Non-pigmented ciliary epithelial cell (primary cell): Measurements from ENCODE around the gene RHOB.
A peak's percentile ranks its signal among the peaks of the same experiment; 100 is the strongest.
"Not testable (repeated sequence)": the region's sequence is repeated elsewhere in the genome, so short reads cannot be mapped to it uniquely, and the experiment has no call there.

ENCODE experiments used
- DNase-seq: peaks from one replicate; pipeline ENCODE4 v3.0.0-alpha.2; 2010; ENCODE audit warnings: low read depth

Gene RHOB

GRCh38 chr2:20446917-20447436, at the start of gene RHOB:
Gene RHOB, plus strand, starts transcription at chr2:20447074. Its CDS starts 392 bp downstream, at chr2:20447466.
- peak; percentile 91 for DNase-seq

- no peak for DNase-seq
These were observed 48.9 kb upstream of the RHOB start for GRCh38 chr2:20397811-20398447.

- no peak for DNase-seq
These were observed 47.8 kb upstream of the RHOB start for GRCh38 chr2:20398956-20399567.

GRCh38 chr2:20400306-20400705, 46.6 kb upstream of the RHOB start:
- DNase-seq = no peak

GRCh38 chr2:20400787-20401488, 45.9 kb upstream of the RHOB start:
- no peak for DNase-seq

- no peak for DNase-seq
These were observed 45.4 kb upstream of the RHOB start for GRCh38 chr2:20401489-20401835.

- DNase-seq = no peak
These were observed 43.0 kb upstream of the RHOB start for GRCh38 chr2:20403774-20404312.

GRCh38 chr2:20404950-20405349, 41.9 kb upstream of the RHOB start:
- no peak for DNase-seq

- DNase-seq = no peak
These were observed 37.8 kb upstream of the RHOB start for GRCh38 chr2:20409039-20409438.

- no peak for DNase-seq
These were observed 36.2 kb upstream of the RHOB start for GRCh38 chr2:20410556-20411277.

- DNase-seq = peak; percentile 56
These were observed 35.4 kb upstream of the RHOB start for GRCh38 chr2:20411361-20411894.

GRCh38 chr2:20414806-20415205, 32.1 kb upstream of the RHOB start:
- no peak for DNase-seq

- DNase-seq = no peak
These were observed 31.4 kb upstream of the RHOB start for GRCh38 chr2:20415511-20415918.

GRCh38 chr2:20416723-20417122, 30.2 kb upstream of the RHOB start:
- DNase-seq = no peak

GRCh38 chr2:20417230-20417821, 29.5 kb upstream of the RHOB start:
- not testable (repeated sequence) for DNase-seq

GRCh38 chr2:20418519-20418918, 28.4 kb upstream of the RHOB start:
- DNase-seq = no peak

- DNase-seq = no peak
These were observed 27.8 kb upstream of the RHOB start for GRCh38 chr2:20419007-20419576.

- DNase-seq = no peak
These were observed 27.1 kb upstream of the RHOB start for GRCh38 chr2:20419752-20420151.

GRCh38 chr2:20421336-20421987, 25.4 kb upstream of the RHOB start:
- no peak for DNase-seq

GRCh38 chr2:20421988-20422370, 24.9 kb upstream of the RHOB start:
- DNase-seq = no peak
